Retinal pigment epithelial cell (primary cell): ENCODE data around the gene DSN1.

ENCODE experiments used
- DNase-seq: peaks from one replicate; pipeline ENCODE4 v3.0.0-alpha.2; 2010; ENCODE audit warnings: low read depth
- H3K4me3 ChIP-seq: 2 replicates; pipeline ENCODE4 v1.5.1; 2011; ENCODE audit warnings: mild to moderate bottlenecking, low read length, control low read depth, moderate library complexity
- TF ChIP-seq, protein P1 (sequence below): conservative IDR thresholded peaks from 2 replicates; pipeline ENCODE4 v1.5.1; 2011; ENCODE audit warnings: low read depth, low read length, control low read depth, inconsistent platforms

DSN1 gene

GRCh38 chr20:36777167-36777566 lies 3.6 kb upstream of the DSN1 start:
- TF ChIP-seq, protein P1, sequence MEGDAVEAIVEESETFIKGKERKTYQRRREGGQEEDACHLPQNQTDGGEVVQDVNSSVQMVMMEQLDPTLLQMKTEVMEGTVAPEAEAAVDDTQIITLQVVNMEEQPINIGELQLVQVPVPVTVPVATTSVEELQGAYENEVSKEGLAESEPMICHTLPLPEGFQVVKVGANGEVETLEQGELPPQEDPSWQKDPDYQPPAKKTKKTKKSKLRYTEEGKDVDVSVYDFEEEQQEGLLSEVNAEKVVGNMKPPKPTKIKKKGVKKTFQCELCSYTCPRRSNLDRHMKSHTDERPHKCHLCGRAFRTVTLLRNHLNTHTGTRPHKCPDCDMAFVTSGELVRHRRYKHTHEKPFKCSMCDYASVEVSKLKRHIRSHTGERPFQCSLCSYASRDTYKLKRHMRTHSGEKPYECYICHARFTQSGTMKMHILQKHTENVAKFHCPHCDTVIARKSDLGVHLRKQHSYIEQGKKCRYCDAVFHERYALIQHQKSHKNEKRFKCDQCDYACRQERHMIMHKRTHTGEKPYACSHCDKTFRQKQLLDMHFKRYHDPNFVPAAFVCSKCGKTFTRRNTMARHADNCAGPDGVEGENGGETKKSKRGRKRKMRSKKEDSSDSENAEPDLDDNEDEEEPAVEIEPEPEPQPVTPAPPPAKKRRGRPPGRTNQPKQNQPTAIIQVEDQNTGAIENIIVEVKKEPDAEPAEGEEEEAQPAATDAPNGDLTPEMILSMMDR = no peak
- H3K4me3 ChIP-seq = no peak overlapping the region
- DNase-seq = no peak

DNA sequence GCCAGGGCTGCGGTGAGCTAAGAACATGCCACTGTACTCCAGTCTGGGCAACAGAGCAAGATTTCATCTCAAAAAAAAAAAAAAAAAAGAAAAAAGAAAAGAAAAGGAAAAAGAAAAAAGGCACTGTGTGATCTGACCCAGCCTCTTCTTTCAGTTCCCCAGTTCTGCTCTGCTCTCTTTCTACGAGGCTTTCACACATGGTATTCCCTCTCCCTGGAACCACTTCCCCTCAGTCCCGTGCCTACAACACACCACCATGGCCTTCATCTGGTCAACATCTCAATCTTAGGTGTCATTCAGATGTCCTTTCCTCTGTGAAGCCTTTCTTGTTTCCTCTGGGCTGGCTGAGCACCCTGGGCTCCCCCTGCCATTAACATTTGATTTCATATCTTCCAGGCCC lies 2.3 kb upstream of the DSN1 start:
- DNase-seq = no peak
- TF ChIP-seq, protein P1 = no peak
- no peak overlapping the region for H3K4me3 ChIP-seq

DNA sequence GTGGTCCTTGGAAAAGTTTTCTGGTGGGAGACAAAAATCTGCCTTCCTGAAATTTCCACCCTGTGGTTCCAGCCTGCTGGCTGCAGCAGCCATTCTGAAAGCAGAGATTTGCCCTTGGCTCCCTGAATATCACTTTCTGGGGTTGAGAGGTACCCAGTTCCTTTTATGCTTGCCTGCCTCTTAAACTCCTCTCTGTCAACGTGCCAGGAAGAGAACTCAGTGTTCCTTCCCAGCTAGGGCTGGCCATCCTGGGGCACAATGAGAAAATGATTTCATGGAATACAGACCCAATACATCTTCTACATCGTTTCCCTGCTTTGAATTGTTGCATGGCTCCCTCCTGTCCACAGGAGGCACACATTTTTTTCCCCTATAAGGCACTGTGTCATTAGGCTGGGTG lies 1.6 kb upstream of the DSN1 start:
- DNase-seq = no peak
- TF ChIP-seq, protein P1 = no peak
- H3K4me3 ChIP-seq = no peak overlapping the region

GRCh38 chr20:36773107-36773596 lies 411 bp downstream of the DSN1 start:
- TF ChIP-seq, protein P1 = no peak
- peak overlapping the region; percentile 85 for H3K4me3 ChIP-seq
- no peak for DNase-seq

DNA sequence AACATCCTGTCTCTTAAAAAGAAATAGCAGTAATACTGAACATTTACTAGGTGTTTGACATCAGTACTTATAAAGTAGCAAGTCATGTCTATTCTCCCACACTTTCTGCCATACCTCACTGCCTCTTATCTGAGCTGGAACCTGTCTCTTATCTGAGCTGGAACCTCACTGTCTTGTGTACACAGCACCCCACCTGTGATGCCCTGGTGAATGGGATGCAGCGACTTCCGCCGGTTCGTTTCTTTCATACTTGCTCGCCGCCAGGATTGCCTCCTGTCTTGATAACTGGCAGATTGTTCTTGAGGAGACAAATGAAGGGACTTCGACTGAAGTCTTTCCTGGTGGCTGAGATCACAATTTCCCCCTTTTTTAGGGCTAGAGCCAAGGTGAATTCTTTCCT lies 2.9 kb downstream of the DSN1 start:
- H3K4me3 ChIP-seq = no peak overlapping the region
- TF ChIP-seq, protein P1 = no peak
- DNase-seq = no peak

DNA sequence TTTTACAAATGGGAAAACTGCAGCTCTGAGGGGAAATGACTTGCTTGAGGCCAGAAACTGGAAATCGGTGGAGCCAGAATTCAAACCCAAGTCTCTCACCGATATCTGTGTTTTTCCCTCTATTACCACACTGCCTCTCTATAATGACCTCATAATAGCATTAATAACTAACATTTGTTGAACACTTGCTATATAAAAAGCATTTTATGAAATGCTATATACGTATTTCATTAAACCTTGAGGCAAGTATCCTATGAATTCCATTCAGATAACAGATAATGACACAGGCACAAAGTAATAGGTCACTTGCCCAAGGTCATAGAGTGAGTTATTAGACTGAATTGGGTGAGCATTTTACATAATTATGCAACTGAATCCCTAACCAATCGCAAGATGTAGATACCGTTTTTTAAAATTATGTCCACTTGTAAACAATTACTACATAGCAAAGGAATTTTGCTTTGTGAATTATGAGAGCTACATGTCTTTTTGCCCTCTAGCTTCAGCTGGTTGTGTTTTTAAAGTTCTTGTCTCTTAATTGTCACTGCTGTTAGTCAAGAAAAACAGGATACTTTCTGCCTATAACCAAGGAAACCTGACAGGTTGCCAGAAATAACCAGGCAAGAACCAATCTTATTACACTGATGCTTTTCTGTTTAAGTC lies 4.7 kb downstream of the DSN1 start:
- no peak overlapping the region for H3K4me3 ChIP-seq
- TF ChIP-seq, protein P1 = no peak
- DNase-seq = no peak

DNA sequence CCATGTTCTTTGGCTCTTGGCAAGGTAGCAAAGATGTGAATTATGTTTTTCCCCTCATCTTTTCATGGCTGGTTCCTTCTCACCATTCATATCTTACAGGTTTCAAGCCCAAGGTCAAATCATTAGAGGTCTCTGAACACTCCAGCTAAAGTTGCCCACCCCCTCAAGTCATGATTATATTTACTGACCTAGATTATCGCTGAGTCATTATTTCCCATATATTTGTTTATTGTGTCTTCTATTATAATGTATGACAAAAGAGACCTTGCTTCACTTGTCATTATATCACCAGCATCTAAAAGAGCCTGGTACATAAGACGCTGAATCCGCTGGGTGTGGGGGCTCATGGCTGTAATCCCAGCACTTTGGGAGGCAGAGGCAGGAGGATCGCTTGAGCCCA lies 12.4 kb downstream of the DSN1 start:
- no peak overlapping the region for H3K4me3 ChIP-seq
- TF ChIP-seq, protein P1 = no peak
- DNase-seq = no peak
